HG03095 (cell line): ENCODE results near the gene PDE11A.

ENCODE experiments used
- ATAC-seq: cut with Tn5 transposase; IDR thresholded peaks from one replicate; pipeline ENCODE4 v1.9.1; 2021; ENCODE audit warnings: moderate library complexity; ENCODE audit not compliant: unreplicated experiment

The PDE11A gene

DNA sequence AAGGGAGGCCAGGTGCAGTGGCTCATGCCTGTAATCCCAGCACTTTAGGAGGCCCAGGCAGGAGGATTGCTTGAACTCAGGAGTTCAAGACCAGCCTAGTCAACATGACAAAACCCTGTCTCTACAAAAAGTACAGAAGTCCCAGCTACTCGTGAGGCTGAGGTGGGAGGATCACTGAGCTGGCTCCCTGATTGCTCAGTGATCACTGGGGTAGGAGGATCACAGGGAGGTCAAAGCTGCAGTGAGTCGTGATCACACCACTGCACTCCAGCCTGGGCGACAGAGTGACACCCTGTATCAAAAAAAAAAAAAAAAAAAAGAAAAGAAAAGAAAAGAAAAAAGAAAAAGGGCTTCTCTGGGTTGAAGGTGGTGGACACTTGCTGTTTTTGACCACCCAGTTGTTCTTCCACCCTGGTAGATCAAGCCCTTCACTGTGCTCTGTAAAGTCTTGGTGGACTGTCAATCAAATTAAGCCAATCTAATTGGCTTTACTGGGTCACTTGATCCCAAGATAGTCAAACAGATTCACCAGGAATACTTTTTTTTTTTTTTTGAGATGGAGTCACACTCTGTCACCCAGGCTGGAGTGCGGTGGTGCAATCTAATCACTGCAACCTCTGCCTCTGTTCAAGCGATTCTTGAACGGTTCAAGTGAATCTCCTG, 488.4 kb downstream of the PDE11A start:
- no peak for ATAC-seq

DNA sequence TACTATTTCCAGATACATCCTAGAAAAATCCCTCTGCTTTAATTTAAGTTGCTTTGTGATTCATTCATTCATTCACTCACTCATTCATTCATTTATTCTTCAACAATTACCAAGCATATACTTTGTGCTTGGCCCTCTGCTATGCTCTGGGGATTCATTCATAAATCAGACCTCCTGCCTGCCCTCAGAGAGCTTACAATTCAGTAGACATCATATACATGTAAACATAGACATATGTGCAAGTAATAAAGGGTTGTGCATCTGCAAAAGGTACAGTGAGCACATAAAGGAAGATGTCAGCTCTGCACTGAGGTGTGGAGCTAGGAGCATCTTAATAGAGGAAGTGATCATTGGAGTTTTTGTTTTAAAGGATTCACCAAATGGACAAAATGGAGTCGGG, 490.6 kb downstream of the PDE11A start:
- ATAC-seq: no peak

DNA sequence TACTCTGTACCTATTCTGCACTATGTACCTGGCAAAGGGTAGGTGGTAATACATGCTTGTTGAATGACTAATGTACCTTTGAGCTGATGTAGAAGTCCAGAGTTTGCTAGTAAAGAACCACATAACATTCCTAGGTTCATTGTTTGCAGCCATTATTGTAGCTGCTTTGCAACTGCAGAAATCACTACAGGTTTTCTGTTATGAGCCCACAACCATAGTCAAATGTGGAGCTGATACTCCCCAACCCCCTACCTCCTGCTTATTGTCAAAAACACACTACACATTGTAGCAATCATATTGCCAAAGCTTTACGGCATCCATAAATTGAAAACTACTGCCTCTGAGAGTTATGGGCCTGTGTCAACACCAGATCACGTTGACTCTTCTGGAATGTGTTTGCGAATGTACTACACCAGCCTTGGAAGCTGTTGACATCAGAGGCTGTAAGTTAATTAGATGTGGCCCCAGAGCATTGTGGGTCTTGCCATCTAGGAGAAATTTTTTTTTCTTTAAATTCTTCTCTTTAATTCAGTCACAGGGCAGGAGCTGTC, 493.0 kb downstream of the PDE11A start:
- no peak for ATAC-seq

DNA sequence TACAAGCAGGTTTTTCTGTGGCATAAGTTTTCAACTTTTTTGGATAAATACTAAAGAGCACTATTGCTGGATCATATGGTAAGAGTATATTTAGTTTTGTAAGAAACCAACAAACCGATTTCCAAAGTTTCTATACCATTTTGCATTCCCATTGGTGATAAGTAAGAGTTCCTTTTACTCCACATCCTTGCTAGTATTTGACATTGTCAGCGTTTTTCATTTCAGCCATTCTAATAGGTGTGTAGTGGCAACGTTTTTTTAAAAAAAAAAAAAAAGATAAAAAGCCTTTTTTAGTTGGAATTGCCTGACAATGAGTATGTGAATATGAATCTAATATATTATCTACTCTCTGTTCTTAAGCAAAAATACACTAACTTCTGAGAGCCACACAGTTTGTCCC, 494.1 kb downstream of the PDE11A start:
- no peak for ATAC-seq

DNA sequence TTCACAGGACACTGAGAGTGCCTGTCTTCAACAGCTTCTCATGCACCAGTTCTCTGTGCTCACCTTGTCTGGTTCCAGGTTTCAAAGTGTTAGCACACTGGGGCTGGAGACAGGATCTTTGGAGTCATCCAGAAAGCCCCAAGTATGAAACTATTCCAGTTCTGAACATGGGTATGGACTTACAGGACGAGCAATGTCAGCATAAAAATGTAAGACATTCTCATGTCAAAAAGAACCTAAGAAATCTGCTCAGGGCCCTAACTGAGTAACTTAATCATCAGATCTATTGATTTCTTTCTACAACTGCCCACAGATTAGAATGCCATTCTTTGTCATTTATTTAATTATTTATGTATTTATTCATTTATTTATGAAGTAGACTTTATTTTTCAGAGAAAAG, 495.5 kb downstream of the PDE11A start:
- ATAC-seq: no peak

DNA sequence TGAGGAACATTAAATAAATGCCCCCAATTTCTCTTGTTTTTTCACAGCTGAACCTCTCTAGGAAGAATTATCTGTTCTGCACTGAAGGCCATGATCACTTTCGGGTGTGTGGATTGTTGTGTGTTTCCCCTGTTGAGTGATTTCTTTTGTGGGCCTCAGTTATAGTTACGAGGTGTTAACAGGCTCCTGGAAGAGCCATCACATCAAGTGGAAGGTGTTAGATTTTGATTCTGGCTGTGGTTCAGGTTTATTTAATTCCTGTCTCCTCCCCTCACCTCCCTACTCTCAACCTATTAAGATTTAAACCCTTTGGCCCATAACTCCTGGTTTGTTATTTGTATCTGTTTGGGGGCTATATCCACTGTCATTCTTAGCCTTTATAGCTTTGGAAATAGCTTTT, 497.2 kb downstream of the PDE11A start:
- no peak for ATAC-seq

DNA sequence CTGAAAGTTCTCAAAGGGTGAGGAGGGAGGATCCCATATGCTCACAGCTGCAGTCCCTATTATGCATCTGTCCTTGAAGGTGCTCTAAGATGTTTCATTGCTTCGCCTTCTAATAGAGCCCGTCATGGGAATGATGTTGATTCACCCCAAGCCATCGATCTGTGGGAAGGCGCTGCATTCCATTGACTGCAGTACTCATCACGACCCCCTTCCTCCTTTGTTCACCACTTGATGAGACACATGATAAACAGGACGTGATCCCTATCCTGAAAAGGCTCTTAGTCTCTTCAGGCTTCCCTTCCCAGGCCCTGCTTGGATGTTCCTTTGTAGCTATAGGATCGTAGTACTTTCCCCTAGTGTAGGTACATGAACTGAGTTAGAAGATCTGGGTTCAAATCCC, 498.2 kb downstream of the PDE11A start:
- no peak for ATAC-seq
